Caco-2 (cell line): ENCODE results near the gene NPAT. TPM values are rescaled to one million over a fixed set of nuclear protein-coding genes. Genes with fewer than 3 reads are reported as not detected.

Experiments
- BruUV-seq: library from RNA; stranded (reverse); fragments of 400-500 nt; replicated peaks from 2 replicates; lab custom pipeline; 2021; lab: Mats Ljungman, UMichigan
- CTCF ChIA-PET: fragments of 300-600 bp; sonication (Branson Sonifier 250); formaldehyde crosslinking; loops from one replicate; lab custom pipeline; 2022; ENCODE audit warnings: antibody characterized with exemption; lab: Charles Lee
- POLR2A ChIA-PET: fragments of 300-600 bp; sonication (Branson Sonifier 250); formaldehyde crosslinking; loops from one replicate; lab custom pipeline; 2022; ENCODE audit warnings: antibody characterized with exemption; lab: Charles Lee
- DNase-seq, 2 experiments: peaks; one replicate each; pipeline versions ENCODE4 v3.0.0 to v3.0.0-alpha.2; 2020 to 2022
- H3K27me3 ChIP-seq: replicated peaks from 2 replicates; pipeline ENCODE4 v1.6.0; 2011; ENCODE audit warnings: low read length; ENCODE audit not compliant: control insufficient read depth, insufficient read depth
- H3K36me3 ChIP-seq: 2 replicates; pipeline ENCODE4 v1.5.1; 2011; ENCODE audit warnings: low read length; ENCODE audit not compliant: control insufficient read depth, insufficient read depth
- H3K4me1 ChIP-seq: fragments of 250-450 bp; sonication (Bioruptor Pico); 2 replicates; pipeline ENCODE4 v1.5.1; 2020; ENCODE audit warnings: mild to moderate bottlenecking
- H3K4me3 ChIP-seq: 2 replicates; pipeline ENCODE4 v1.5.1; 2011; ENCODE audit warnings: low read depth, mild to moderate bottlenecking, control low read depth, low read length
- H3K9me3 ChIP-seq: fragments of 250-450 bp; sonication (Bioruptor Pico); 2 replicates; pipeline ENCODE4 v1.5.1; 2020; ENCODE audit warnings: mild to moderate bottlenecking, moderate library complexity
- H3K27ac Mint-ChIP-seq: one replicate; pipeline ENCODE4 v1.8.0; 2022; ENCODE audit warnings: mixed read lengths; ENCODE audit not compliant: unreplicated experiment
- H3K27me3 Mint-ChIP-seq: one replicate; pipeline ENCODE4 v1.8.0; 2022; ENCODE audit warnings: mixed read lengths; ENCODE audit not compliant: insufficient read depth, unreplicated experiment
- H3K36me3 Mint-ChIP-seq: one replicate; pipeline ENCODE4 v1.8.0; 2022; ENCODE audit warnings: mild to moderate bottlenecking, mixed read lengths; ENCODE audit not compliant: insufficient read depth, unreplicated experiment
- H3K4me1 Mint-ChIP-seq: one replicate; pipeline ENCODE4 v1.8.0; 2022; ENCODE audit warnings: low read depth, mixed read lengths; ENCODE audit not compliant: unreplicated experiment
- H3K4me3 Mint-ChIP-seq: one replicate; pipeline ENCODE4 v1.8.0; 2022; ENCODE audit warnings: mild to moderate bottlenecking, moderate library complexity, mixed read lengths; ENCODE audit not compliant: unreplicated experiment
- H3K9me3 Mint-ChIP-seq: one replicate; pipeline ENCODE4 v1.8.0; 2022; ENCODE audit warnings: mixed read lengths; ENCODE audit not compliant: unreplicated experiment
- intact Hi-C: fragments of 100-400 bp; cut with micrococcal nuclease; formaldehyde crosslinking; loops from one replicate; pipeline ENCODE4 v1.10.0; 2022; ENCODE audit not compliant: unreplicated experiment
- total RNA-seq: library from RNA; stranded (reverse); gene quantifications from 2 replicates; pipeline ENCODE4 v1.2.3, GENCODE V29; 2022
- TF ChIP-seq, protein P1 (sequence below), 2 experiments: fragments of 200-600 bp in 1 of 2; IDR thresholded peaks; 1 replicate in 1 of 2; 2 replicates in 1 of 2; pipeline versions ENCODE4 v1.5.1 to v1.8.0; 2011 to 2022; ENCODE audit warnings: antibody characterized with exemption in 1 of 2, control low read depth in 1 of 2, inconsistent platforms in 1 of 2, low read depth in 1 of 2, low read length in 1 of 2, mild to moderate bottlenecking in 1 of 2, moderate library complexity in 1 of 2; ENCODE audit not compliant: insufficient read depth in 1 of 2, severe bottlenecking in 1 of 2, unreplicated experiment in 1 of 2

NPAT gene
- total RNA-seq, 1 experiment from 2014 or later, result 29.5 TPM

DNA sequence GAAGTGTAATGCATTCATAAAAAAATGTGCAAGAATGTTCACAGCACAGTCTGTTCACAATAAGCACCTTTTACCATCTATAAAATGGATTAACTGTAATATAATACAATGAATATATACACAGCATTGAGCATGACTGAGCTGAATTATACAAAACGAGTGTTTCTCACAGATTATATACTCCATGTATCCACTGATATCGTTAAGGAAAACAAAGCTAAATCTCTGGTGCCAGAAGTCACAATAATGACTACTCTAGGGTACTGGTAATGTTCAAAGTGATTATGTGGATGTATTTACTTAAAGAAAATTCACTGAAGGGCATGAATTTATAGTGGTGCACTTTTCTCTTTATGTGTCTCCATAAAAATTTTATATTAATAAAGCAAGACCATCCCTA, 67.8 kb downstream of the NPAT start:
- intact Hi-C loops, result no loop called here
- Mint-ChIP-seq H3K4me3 (no peak overlapping the region), H3K27me3 (no peaks in the 10 kb centered on the region), H3K4me1 (no peaks in the 10 kb centered on the region), H3K36me3 (peaks cover 72% of the 10 kb centered on the region), H3K27ac (no peak overlapping the region), H3K9me3 (no peaks in the 10 kb centered on the region)
- ChIA-PET POLR2A (no interaction called here), CTCF (no interaction called here)
- no peaks in the 10 kb centered on the region for H3K27me3 ChIP-seq
- BruUV-seq, result no TSS peak
- no peaks in the 10 kb centered on the region for H3K9me3 ChIP-seq
- no peak overlapping the region for H3K4me3 ChIP-seq
- TF ChIP-seq, protein P1, sequence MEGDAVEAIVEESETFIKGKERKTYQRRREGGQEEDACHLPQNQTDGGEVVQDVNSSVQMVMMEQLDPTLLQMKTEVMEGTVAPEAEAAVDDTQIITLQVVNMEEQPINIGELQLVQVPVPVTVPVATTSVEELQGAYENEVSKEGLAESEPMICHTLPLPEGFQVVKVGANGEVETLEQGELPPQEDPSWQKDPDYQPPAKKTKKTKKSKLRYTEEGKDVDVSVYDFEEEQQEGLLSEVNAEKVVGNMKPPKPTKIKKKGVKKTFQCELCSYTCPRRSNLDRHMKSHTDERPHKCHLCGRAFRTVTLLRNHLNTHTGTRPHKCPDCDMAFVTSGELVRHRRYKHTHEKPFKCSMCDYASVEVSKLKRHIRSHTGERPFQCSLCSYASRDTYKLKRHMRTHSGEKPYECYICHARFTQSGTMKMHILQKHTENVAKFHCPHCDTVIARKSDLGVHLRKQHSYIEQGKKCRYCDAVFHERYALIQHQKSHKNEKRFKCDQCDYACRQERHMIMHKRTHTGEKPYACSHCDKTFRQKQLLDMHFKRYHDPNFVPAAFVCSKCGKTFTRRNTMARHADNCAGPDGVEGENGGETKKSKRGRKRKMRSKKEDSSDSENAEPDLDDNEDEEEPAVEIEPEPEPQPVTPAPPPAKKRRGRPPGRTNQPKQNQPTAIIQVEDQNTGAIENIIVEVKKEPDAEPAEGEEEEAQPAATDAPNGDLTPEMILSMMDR (IDR thresholded peaks at IDR 0.05; ENCODE audit: insufficient read depth in 1 of 2, low read depth in 1 of 2, low read length in 1 of 2, severe bottlenecking in 1 of 2, unreplicated experiment in 1 of 2), result no peak
- H3K4me1 ChIP-seq, result no peaks in the 10 kb centered on the region
- no peaks in the 10 kb centered on the region; the same call in none of the 2 replicates for H3K36me3 ChIP-seq
- no peak for DNase-seq

DNA sequence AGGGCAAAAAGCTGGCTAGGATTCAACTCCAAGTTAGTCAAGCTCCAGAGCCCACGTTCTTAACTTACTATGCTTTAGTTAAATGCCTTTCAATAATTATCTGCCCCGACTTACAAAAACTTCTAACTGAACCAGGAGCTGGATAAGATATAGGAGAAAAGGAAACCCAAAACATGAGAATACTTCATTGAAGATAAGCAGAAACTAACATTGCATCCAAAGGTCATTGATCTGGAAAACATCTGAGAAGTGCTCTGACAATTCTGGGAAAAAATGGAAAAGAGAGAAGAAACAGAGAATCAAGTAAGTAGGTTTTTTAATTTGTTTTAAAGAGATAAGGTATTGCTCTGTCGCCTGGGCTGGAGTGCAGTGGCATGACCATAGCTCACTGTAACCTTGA, 73.9 kb downstream of the NPAT start:
- Histone ChIP-seq H3K4me3 (no peak overlapping the region), H3K4me1 (no peaks in the 10 kb centered on the region), H3K36me3 (peaks cover 3% of the 10 kb centered on the region), H3K27me3 (no peaks in the 10 kb centered on the region), H3K9me3 (no peaks in the 10 kb centered on the region)
- Mint-ChIP-seq H3K4me1 (no peaks in the 10 kb centered on the region), H3K27ac (no peak overlapping the region), H3K36me3 (peaks cover 93% of the 10 kb centered on the region), H3K27me3 (no peaks in the 10 kb centered on the region), H3K9me3 (no peaks in the 10 kb centered on the region), H3K4me3 (no peak overlapping the region)
- BruUV-seq, result no TSS peak
- POLR2A ChIA-PET, result interaction anchor here (0.6 kb wide), 1 partner anchor 139 kb away, joined by 3 read pairs; no protein-coding TSS in a partner anchor
- CTCF ChIA-PET, result interaction anchor here (0.6 kb wide), 2 partner anchors 18 to 56 kb away, joined by 5 read pairs; no protein-coding TSS in a partner anchor
- no peak for DNase-seq
- intact Hi-C loops, result no loop called here
- TF ChIP-seq, protein P1 (IDR thresholded peaks at IDR 0.05; ENCODE audit: insufficient read depth in 1 of 2, low read depth in 1 of 2, low read length in 1 of 2, severe bottlenecking in 1 of 2, unreplicated experiment in 1 of 2), result no peak

DNA sequence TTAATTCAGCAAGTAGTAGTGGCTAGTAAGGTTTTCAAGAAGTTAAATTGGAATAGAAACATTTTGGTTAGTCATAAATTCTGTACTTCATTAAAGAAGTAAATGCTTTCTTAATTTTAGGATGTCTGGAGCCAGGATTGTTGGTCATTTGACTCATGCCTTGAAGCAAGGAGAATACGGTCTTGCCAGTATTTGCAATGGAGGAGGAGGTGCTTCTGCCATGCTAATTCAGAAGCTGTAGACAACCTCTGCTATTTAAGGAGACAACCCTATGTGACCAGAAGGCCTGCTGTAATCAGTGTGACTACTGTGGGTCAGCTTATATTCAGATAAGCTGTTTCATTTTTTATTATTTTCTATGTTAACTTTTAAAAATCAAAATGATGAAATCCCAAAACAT, 75.3 kb downstream of the NPAT start:
- no peak overlapping the region for H3K4me3 ChIP-seq
- H3K27ac Mint-ChIP-seq, result no peak overlapping the region
- peaks cover 3% of the 10 kb centered on the region for H3K36me3 ChIP-seq
- ChIA-PET CTCF (no interaction called here), POLR2A (no interaction called here)
- TF ChIP-seq, protein P1 (IDR thresholded peaks at IDR 0.05; ENCODE audit: insufficient read depth in 1 of 2, low read depth in 1 of 2, low read length in 1 of 2, severe bottlenecking in 1 of 2, unreplicated experiment in 1 of 2), result no peak
- no peaks in the 10 kb centered on the region for H3K9me3 ChIP-seq
- H3K27me3 Mint-ChIP-seq, result no peaks in the 10 kb centered on the region
- no peaks in the 10 kb centered on the region for H3K4me1 ChIP-seq
- no peaks in the 10 kb centered on the region for H3K9me3 Mint-ChIP-seq
- no peak for DNase-seq
- intact Hi-C loops, result no loop called here
- no TSS peak for BruUV-seq
- H3K27me3 ChIP-seq, result no peaks in the 10 kb centered on the region
- no peak overlapping the region for H3K4me3 Mint-ChIP-seq
- no peaks in the 10 kb centered on the region for H3K4me1 Mint-ChIP-seq
- H3K36me3 Mint-ChIP-seq, result peaks cover 90% of the 10 kb centered on the region
